VCaP (cell line): ENCODE measurements around the gene NEFH.

Source experiments
- H3K27ac ChIP-seq: fragments of 450-650 bp; 2 replicates; pipeline ENCODE4 v1.5.1; 2017
- TF ChIP-seq, protein P1 (sequence below): fragments of 450-650 bp; conservative IDR thresholded peaks from 2 replicates; pipeline ENCODE4 v1.5.1; 2017; ENCODE audit warnings: mild to moderate bottlenecking, moderate library complexity

NEFH gene

DNA sequence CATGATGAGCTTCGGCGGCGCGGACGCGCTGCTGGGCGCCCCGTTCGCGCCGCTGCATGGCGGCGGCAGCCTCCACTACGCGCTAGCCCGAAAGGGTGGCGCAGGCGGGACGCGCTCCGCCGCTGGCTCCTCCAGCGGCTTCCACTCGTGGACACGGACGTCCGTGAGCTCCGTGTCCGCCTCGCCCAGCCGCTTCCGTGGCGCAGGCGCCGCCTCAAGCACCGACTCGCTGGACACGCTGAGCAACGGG lies 169 bp downstream of the NEFH start:
- TF ChIP-seq, protein P1, sequence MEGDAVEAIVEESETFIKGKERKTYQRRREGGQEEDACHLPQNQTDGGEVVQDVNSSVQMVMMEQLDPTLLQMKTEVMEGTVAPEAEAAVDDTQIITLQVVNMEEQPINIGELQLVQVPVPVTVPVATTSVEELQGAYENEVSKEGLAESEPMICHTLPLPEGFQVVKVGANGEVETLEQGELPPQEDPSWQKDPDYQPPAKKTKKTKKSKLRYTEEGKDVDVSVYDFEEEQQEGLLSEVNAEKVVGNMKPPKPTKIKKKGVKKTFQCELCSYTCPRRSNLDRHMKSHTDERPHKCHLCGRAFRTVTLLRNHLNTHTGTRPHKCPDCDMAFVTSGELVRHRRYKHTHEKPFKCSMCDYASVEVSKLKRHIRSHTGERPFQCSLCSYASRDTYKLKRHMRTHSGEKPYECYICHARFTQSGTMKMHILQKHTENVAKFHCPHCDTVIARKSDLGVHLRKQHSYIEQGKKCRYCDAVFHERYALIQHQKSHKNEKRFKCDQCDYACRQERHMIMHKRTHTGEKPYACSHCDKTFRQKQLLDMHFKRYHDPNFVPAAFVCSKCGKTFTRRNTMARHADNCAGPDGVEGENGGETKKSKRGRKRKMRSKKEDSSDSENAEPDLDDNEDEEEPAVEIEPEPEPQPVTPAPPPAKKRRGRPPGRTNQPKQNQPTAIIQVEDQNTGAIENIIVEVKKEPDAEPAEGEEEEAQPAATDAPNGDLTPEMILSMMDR: no peak
- H3K27ac ChIP-seq: peak overlapping the region; percentile 46; the same call in 1 of the 2 replicates

DNA sequence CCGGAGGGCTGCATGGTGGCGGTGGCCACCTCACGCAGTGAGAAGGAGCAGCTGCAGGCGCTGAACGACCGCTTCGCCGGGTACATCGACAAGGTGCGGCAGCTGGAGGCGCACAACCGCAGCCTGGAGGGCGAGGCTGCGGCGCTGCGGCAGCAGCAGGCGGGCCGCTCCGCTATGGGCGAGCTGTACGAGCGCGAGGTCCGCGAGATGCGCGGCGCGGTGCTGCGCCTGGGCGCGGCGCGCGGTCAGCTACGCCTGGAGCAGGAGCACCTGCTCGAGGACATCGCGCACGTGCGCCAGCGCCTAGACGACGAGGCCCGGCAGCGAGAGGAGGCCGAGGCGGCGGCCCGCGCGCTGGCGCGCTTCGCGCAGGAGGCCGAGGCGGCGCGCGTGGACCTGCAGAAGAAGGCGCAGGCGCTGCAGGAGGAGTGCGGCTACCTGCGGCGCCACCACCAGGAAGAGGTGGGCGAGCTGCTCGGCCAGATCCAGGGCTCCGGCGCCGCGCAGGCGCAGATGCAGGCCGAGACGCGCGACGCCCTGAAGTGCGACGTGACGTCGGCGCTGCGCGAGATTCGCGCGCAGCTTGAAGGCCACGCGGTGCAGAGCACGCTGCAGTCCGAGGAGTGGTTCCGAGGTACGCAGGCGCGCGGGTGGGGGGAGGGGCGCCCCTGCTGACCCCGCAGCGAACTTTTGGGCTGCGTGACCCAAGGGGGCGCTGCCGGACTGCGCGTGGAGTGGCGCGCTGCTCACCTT lies 670 bp downstream of the NEFH start:
- TF ChIP-seq, protein P1: no peak
- H3K27ac ChIP-seq: peak overlapping the region; percentile 46; the same call in 1 of the 2 replicates

DNA sequence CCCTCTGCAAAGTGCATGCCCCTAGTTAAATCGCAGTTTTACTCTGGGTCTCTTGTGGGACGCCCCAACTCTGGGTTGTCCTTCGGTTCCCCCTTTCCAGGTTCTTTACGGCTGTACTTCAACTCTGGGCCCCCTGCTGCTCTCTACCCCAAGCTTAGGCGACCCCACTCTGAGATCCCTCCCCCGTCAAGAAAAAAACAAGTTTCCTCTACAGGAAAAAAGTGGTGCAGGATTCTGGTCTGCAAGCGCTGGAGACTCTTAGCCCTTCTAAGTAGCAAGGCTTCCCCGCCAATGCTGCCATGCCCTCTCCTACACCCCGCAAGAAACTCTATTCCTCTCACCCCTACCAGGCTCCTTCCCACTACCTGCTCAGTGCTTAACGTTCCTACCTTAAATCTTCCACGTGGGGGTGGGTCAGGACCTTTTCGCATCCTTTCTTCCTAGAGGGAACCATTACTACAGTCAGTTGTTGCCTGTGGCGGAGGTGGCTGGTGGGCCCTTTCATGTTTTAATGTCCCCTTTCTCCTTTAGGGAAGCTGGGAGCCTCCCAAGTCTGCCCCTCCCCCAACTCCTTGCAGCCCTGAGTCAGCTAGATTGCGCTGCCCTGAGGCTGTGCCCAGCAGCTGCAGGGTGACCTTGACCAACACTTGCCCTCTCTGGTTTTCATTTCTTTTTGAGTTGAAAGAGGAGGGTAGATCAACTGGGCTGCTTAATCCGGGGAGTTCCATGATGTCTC lies 1.4 kb downstream of the NEFH start:
- TF ChIP-seq, protein P1: no peak
- no peak overlapping the region for H3K27ac ChIP-seq

DNA sequence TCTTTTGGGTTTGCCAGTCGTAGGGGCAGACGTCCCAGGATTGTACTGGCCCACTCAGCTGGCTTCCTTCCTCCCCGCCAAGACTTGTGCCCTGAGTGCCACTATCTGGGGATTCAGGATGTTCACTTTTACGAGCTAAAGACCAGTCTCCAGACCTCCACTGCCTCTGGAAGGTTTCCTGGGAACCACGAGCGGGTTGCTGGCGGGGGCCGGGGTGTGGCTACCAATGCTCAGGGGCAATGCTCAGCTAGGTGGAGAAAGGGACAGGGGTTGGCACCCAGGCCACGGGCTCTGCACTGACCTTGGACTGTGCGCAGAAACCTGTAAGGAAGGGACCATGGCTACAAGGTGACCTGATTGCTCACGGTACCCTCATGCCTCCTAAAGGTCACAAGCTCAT lies 2.2 kb downstream of the NEFH start:
- no peak overlapping the region for H3K27ac ChIP-seq
- TF ChIP-seq, protein P1: no peak

DNA sequence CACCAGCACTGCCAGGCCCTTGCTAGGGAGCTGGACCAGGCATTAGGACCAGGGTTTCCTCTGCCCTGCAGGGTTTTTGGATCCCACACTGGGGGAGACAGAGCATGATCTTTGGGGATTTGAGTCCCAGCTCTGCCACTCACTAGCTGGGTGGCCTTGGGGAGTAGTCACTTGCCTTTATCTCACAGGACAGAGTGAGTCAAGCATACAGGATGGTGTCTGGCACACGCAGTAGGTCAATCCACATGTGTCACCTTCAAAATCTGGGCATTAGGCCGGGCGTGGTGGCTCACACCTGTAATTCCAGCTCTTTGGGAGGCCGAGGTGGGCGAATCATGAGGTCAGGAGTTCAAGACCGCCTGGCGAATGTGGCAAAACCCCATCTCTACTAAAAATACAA lies 2.7 kb downstream of the NEFH start:
- TF ChIP-seq, protein P1: no peak
- H3K27ac ChIP-seq: no peak overlapping the region

DNA sequence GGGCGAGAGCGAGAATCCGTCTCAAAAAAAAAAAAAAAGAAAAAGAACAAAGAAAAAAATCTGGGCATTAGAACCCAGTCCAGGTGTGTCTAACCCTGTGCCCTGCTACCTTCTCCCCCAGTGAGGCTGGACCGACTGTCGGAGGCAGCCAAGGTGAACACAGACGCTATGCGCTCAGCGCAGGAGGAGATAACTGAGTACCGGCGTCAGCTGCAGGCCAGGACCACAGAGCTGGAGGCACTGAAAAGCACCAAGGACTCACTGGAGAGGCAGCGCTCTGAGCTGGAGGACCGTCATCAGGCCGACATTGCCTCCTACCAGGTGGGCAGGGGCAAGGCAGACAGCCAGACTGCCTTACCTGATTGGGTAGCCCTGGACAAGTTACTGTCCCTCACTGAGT lies 3.2 kb downstream of the NEFH start:
- H3K27ac ChIP-seq: no peak overlapping the region
- TF ChIP-seq, protein P1: no peak

DNA sequence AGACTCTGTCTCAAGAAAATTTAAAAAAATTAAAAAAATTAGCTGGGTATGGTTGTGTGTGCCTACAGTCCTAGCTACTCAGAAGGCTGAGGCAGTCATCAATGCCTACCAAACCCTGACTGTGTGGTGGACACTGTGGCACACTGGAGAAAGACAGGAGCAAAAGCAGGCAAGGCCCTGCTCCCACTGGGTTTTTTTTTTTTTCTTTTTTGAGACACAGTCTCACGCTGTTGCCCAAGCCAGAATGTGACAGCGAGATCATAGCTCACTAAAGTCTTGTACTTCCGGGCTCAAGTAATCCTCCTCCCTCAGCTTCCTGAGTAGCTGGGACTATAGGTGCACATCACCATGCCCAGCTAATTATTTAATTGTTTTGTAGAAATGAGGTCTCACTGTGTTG lies 4.6 kb downstream of the NEFH start:
- TF ChIP-seq, protein P1: no peak
- no peak overlapping the region for H3K27ac ChIP-seq
